DMS79 (cell line): ENCODE results near the gene AIRE.
"Not testable (repeated sequence)": the region's sequence is repeated elsewhere in the genome, so short reads cannot be mapped to it uniquely, and the experiment has no call there.

Experiments
- DNase-seq: peaks from one replicate; lab custom pipeline; 2025; lab: John Stamatoyannopoulos, UW

AIRE gene

GRCh38 chr21:44338971-44339910, 53.6 kb downstream of the AIRE start, which contains the start of gene CFAP410:
Gene CFAP410 (minus strand): TSS chr21:44339390. CDS start chr21:44339194, 196 bp downstream.
- peak; percentile 88 for DNase-seq

GRCh38 chr21:44341726-44342458, 56.2 kb downstream of the AIRE start:
- not testable (repeated sequence) for DNase-seq

GRCh38 chr21:44342981-44343380, 57.3 kb downstream of the AIRE start:
- DNase-seq, result not testable (repeated sequence)

- no peak for DNase-seq
Measured at GRCh38 chr21:44344541-44345183, 59.0 kb downstream of the AIRE start.

GRCh38 chr21:44345495-44345894, 59.8 kb downstream of the AIRE start:
- DNase-seq, result no peak

- peak; percentile 99 for DNase-seq
Measured at GRCh38 chr21:44347911-44348451, 62.3 kb downstream of the AIRE start.
